ENCODE results near the gene DNMBP.

The DNMBP gene

DNA sequence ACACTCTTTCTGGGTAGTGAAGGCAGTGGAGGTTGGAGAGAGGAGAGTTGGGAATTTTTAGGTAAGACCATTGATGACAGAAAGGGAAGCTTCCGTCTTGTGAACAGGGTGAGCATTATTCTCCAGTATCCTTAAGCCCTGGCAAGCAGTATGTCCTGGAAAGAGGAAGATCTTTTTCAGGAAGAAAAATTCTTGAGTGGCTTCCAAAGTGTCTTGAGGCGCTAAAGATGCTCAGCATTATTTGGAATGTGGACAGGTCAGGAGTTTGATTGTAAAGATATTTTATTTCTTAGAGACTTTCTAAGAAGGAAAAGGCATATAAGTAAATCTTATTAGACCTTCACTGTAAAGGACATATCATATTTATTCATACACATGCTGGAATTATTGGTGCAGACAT lies 173.0 kb downstream of the DNMBP start:
- H3K4me3 ChIP-seq (replicated peaks; ENCODE audit: low read depth, low read length), result no peak overlapping the region
- H3K36me3 ChIP-seq (ENCODE audit: control insufficient read depth, insufficient read depth, low read length), result no peaks in the 10 kb centered on the region
- TF ChIP-seq, protein P1, sequence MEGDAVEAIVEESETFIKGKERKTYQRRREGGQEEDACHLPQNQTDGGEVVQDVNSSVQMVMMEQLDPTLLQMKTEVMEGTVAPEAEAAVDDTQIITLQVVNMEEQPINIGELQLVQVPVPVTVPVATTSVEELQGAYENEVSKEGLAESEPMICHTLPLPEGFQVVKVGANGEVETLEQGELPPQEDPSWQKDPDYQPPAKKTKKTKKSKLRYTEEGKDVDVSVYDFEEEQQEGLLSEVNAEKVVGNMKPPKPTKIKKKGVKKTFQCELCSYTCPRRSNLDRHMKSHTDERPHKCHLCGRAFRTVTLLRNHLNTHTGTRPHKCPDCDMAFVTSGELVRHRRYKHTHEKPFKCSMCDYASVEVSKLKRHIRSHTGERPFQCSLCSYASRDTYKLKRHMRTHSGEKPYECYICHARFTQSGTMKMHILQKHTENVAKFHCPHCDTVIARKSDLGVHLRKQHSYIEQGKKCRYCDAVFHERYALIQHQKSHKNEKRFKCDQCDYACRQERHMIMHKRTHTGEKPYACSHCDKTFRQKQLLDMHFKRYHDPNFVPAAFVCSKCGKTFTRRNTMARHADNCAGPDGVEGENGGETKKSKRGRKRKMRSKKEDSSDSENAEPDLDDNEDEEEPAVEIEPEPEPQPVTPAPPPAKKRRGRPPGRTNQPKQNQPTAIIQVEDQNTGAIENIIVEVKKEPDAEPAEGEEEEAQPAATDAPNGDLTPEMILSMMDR (IDR thresholded peaks at IDR 0.05; ENCODE audit: insufficient read depth, low read length, poor library complexity, severe bottlenecking), result no peak
- no peak for DNase-seq (ENCODE audit: extremely low read depth, insufficient read length)
- no peaks in the 10 kb centered on the region for H3K27me3 ChIP-seq (replicated peaks; ENCODE audit: control insufficient read depth, insufficient read depth, low read length)

DNA sequence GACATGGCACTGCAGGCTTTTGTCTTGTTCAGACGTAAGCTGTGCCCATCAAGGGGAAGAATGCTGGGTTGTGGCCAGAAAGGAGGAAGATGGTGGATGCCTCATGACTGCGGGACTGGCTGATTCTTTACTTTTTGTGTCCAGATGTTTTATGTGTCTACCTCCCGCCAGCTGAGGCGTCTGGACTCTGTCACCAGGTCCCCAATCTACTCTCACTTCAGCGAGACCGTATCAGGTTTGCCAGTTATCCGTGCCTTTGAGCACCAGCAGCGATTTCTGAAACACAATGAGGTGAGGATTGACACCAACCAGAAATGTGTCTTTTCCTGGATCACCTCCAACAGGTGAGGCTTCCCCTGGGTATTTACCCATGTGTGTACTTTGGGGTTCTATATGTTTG lies 173.8 kb downstream of the DNMBP start:
- H3K4me3 ChIP-seq (replicated peaks; ENCODE audit: low read depth, low read length), result no peak overlapping the region
- TF ChIP-seq, protein P1 (IDR thresholded peaks at IDR 0.05; ENCODE audit: insufficient read depth, low read length, poor library complexity, severe bottlenecking), result no peak
- DNase-seq (ENCODE audit: extremely low read depth, insufficient read length), result no peak
- H3K27me3 ChIP-seq (replicated peaks; ENCODE audit: control insufficient read depth, insufficient read depth, low read length), result no peaks in the 10 kb centered on the region
- H3K36me3 ChIP-seq (ENCODE audit: control insufficient read depth, insufficient read depth, low read length), result no peaks in the 10 kb centered on the region

DNA sequence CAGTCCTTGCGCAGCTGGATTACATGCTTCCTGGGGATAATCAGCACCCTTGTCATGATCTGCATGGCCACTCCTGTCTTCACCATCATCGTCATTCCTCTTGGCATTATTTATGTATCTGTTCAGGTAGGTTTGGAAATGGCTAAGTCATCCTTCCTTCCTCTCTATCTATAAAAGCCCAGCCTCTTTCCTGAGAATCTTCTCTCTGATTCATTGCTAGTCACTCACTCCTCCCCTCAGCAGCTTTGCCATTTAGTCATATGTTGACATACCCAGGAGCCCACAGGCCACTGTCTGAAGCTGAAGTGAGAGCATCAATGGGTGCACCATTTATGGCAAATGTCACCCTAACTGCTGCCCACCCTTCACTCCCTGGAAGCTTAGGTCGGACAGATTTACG lies 175.3 kb downstream of the DNMBP start:
- TF ChIP-seq, protein P1 (IDR thresholded peaks at IDR 0.05; ENCODE audit: insufficient read depth, low read length, poor library complexity, severe bottlenecking), result no peak
- Histone ChIP-seq H3K27me3 (replicated peaks; ENCODE audit: control insufficient read depth, insufficient read depth, low read length) (no peaks in the 10 kb centered on the region), H3K36me3 (ENCODE audit: control insufficient read depth, insufficient read depth, low read length) (no peaks in the 10 kb centered on the region), H3K4me3 (replicated peaks; ENCODE audit: low read depth, low read length) (no peak overlapping the region)
- no peak for DNase-seq (ENCODE audit: extremely low read depth, insufficient read length)

DNA sequence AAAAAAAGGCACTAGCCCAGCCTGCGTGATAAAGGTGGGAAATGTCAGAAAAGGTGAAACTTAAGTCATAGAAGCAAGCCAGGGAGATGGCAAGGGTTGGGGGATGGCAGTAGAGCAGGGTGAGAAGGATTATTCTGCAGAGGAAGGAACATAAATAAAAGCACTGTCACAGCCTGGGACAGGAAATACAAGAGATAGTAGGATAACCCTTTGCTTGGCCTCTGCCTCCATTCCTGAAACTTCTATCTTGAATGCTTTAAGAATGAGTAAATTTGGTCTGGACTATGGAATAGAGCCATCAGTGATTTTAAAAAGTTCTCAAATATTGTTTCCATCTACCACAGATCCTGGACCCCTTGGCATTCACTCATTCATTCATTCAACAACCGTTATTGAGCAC lies 177.3 kb downstream of the DNMBP start:
- no peak for DNase-seq (ENCODE audit: extremely low read depth, insufficient read length)
- Histone ChIP-seq H3K36me3 (ENCODE audit: control insufficient read depth, insufficient read depth, low read length) (no peaks in the 10 kb centered on the region), H3K27me3 (replicated peaks; ENCODE audit: control insufficient read depth, insufficient read depth, low read length) (no peaks in the 10 kb centered on the region), H3K4me3 (replicated peaks; ENCODE audit: low read depth, low read length) (no peak overlapping the region)
- TF ChIP-seq, protein P1 (IDR thresholded peaks at IDR 0.05; ENCODE audit: insufficient read depth, low read length, poor library complexity, severe bottlenecking), result no peak

DNA sequence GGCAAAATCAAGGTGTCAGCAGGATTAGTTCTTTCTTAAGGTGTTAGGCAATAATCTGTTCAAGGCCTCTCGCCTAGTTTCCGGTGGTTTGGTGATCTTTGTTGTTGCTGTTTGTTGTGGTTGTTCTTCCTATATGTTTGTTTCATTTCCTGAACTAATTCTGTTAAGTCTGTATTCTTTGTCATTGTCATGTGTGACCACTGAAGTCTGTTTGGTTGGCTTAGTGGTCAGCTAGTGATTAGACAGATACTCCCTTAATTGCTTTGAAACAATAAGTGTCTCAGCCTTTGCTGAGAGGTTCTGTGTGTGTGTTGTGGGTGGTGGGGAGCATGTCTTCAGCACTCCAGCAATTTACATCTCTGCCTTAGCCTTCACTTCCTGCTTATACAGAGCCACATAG lies 181.3 kb downstream of the DNMBP start:
- Histone ChIP-seq H3K4me3 (replicated peaks; ENCODE audit: low read depth, low read length) (no peak overlapping the region), H3K27me3 (replicated peaks; ENCODE audit: control insufficient read depth, insufficient read depth, low read length) (no peaks in the 10 kb centered on the region), H3K36me3 (ENCODE audit: control insufficient read depth, insufficient read depth, low read length) (no peaks in the 10 kb centered on the region)
- DNase-seq (ENCODE audit: extremely low read depth, insufficient read length), result no peak
- TF ChIP-seq, protein P1 (IDR thresholded peaks at IDR 0.05; ENCODE audit: insufficient read depth, low read length, poor library complexity, severe bottlenecking), result no peak

DNA sequence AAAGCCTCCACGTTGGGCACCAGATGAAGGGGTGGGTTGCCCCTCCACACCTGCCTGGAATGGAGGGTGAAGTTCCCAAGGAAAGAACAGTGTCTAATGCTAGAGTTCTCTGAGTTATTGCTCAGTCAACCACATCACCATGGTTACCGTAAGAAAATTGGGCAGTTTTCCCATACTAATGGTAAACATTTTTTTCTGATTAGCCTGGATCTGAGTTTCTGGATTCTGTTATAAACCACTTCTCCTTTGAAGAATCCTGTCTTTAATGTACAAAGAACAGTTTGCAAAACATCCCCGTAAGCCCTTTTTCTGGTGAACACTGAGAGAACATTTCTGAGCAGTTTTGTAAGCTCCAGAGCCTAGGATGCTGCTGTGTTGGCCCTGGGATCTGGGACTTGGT lies 181.8 kb downstream of the DNMBP start:
- TF ChIP-seq, protein P1 (IDR thresholded peaks at IDR 0.05; ENCODE audit: insufficient read depth, low read length, poor library complexity, severe bottlenecking), result no peak
- no peak overlapping the region for H3K4me3 ChIP-seq (replicated peaks; ENCODE audit: low read depth, low read length)
- no peaks in the 10 kb centered on the region for H3K36me3 ChIP-seq (ENCODE audit: control insufficient read depth, insufficient read depth, low read length)
- no peak for DNase-seq (ENCODE audit: extremely low read depth, insufficient read length)
- H3K27me3 ChIP-seq (replicated peaks; ENCODE audit: control insufficient read depth, insufficient read depth, low read length), result no peaks in the 10 kb centered on the region
